Activated B cell treated with CpG ODN at 0.5 μM for 24 hours (primary cell): ENCODE results near the gene UGP2. TPM values are rescaled to one million over a fixed set of nuclear protein-coding genes. Genes with fewer than 3 reads are reported as not detected.
"Not testable (repeated sequence)": the region's sequence is repeated elsewhere in the genome, so short reads cannot be mapped to it uniquely, and the experiment has no call there.

Experiments
- ATAC-seq: fragments of 200-7000 bp; cut with Tn5 transposase; one replicate; pipeline ENCODE4 v1.10.0; 2021; ENCODE audit warnings: low read depth, mild to moderate bottlenecking, moderate library complexity
- CTCF ChIA-PET: fragments of 350-600 bp; sonication (Branson Sonifier 250); formaldehyde crosslinking; loops from one replicate; lab custom pipeline; 2021; ENCODE audit warnings: antibody characterized with exemption; lab: Charles Lee
- POLR2A ChIA-PET: fragments of 350-600 bp; sonication (Branson Sonifier 250); formaldehyde crosslinking; loops from one replicate; lab custom pipeline; 2021; ENCODE audit warnings: antibody characterized with exemption; lab: Charles Lee
- DNase-seq: peaks from one replicate; pipeline ENCODE4 v3.0.0; 2022
- H3K27ac Mint-ChIP-seq: one replicate; pipeline ENCODE4 v1.8.0; 2020; ENCODE audit warnings: mixed read lengths
- H3K27me3 Mint-ChIP-seq: one replicate; pipeline ENCODE4 v1.8.0; 2021; ENCODE audit warnings: mixed read lengths
- H3K36me3 Mint-ChIP-seq: one replicate; pipeline ENCODE4 v1.8.0; 2021; ENCODE audit warnings: low read depth, mixed read lengths
- H3K4me1 Mint-ChIP-seq: one replicate; pipeline ENCODE4 v1.8.0; 2021; ENCODE audit warnings: mixed read lengths
- H3K4me3 Mint-ChIP-seq: one replicate; pipeline ENCODE4 v1.8.0; 2020; ENCODE audit warnings: mild to moderate bottlenecking, mixed read lengths
- H3K9me3 Mint-ChIP-seq: one replicate; pipeline ENCODE4 v1.8.0; 2020; ENCODE audit warnings: mixed read lengths
- intact Hi-C: fragments of 100-400 bp; cut with micrococcal nuclease; formaldehyde crosslinking; loops from one replicate; pipeline ENCODE4 v1.15.1; 2024
- total RNA-seq: library from RNA; stranded (reverse); gene quantifications from 2 replicates; pipeline ENCODE4 v1.2.3, GENCODE V29; 2022
- TF ChIP-seq, protein P1 (sequence below): fragments of 200-600 bp; IDR thresholded peaks from one replicate; pipeline ENCODE4 v1.8.0; 2022; ENCODE audit warnings: antibody characterized with exemption, mild to moderate bottlenecking

UGP2 gene
- total RNA-seq, 1 donor from 2014 or later = 73.5 TPM

DNA sequence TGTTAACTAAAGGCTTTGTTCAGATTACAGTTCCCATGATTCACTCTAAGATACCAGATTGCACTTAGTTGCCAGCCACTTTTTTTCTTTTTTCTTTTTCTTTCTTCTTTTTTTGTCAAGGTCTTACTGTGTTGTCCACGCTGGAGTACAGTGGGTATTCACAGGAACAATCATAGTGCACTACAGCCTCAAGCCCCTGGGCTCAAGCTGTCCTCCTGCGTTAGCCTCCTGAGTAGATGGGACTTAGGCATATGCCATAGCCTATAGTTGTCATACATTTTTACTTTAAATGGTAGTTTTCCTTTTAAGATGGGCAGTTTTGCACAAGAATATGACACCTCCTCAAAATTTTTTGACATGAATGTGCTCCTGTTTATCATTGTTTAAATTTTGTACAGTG is 2.1 kb downstream of the UGP2 start:
- POLR2A ChIA-PET = no interaction called here
- H3K4me1 Mint-ChIP-seq = peaks cover 61% of the 10 kb centered on the region
- no peak overlapping the region for H3K4me3 Mint-ChIP-seq
- H3K9me3 Mint-ChIP-seq = no peaks in the 10 kb centered on the region
- no peak for DNase-seq
- no peak overlapping the region for H3K27ac Mint-ChIP-seq
- no peaks in the 10 kb centered on the region for H3K27me3 Mint-ChIP-seq
- ATAC-seq = no peak
- CTCF ChIA-PET = interaction anchor here (1.0 to 1.9 kb wide), 3 partner anchors 13 to 18 kb away, joined by 3 to 9 read pairs (median 8); no protein-coding TSS in a partner anchor
- TF ChIP-seq, protein P1, sequence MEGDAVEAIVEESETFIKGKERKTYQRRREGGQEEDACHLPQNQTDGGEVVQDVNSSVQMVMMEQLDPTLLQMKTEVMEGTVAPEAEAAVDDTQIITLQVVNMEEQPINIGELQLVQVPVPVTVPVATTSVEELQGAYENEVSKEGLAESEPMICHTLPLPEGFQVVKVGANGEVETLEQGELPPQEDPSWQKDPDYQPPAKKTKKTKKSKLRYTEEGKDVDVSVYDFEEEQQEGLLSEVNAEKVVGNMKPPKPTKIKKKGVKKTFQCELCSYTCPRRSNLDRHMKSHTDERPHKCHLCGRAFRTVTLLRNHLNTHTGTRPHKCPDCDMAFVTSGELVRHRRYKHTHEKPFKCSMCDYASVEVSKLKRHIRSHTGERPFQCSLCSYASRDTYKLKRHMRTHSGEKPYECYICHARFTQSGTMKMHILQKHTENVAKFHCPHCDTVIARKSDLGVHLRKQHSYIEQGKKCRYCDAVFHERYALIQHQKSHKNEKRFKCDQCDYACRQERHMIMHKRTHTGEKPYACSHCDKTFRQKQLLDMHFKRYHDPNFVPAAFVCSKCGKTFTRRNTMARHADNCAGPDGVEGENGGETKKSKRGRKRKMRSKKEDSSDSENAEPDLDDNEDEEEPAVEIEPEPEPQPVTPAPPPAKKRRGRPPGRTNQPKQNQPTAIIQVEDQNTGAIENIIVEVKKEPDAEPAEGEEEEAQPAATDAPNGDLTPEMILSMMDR = no peak
- intact Hi-C loops = loop anchor here (10.0 kb wide), 1 partner anchor 1649 kb away; the partner anchor contains the start of gene B3GNT2
- H3K36me3 Mint-ChIP-seq = peaks cover 16% of the 10 kb centered on the region

DNA sequence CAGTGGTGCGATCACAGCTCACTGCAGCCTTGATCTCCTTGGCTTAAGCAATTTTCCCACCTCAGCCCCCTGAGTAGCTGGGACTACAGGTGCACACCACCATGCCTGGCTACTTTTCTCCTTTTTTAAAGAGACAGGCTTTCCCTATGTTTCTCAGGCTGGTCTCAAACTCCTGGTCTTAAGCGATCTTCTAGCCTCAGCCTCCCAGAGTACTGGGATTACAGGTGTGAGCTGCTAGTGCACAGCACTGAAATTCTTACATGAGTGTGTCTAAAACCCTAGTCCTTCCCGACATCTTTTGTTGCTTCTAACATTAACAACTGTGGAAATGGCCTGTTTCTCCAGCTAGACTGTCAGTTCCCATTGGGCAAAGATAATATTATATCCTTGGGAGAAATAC is 2.9 kb downstream of the UGP2 start:
- CTCF ChIA-PET = interaction anchor here (1.0 to 1.7 kb wide), 2 partner anchors 12 to 16 kb away, joined by 3 to 8 read pairs; no protein-coding TSS in a partner anchor
- DNase-seq (no peak), ATAC-seq (no peak)
- H3K27ac Mint-ChIP-seq = no peak overlapping the region
- peaks cover 66% of the 10 kb centered on the region for H3K4me1 Mint-ChIP-seq
- POLR2A ChIA-PET = no interaction called here
- H3K27me3 Mint-ChIP-seq = no peaks in the 10 kb centered on the region
- peaks cover 16% of the 10 kb centered on the region for H3K36me3 Mint-ChIP-seq
- TF ChIP-seq, protein P1 = no peak
- intact Hi-C loops = loop anchor here (10.0 kb wide), 1 partner anchor 1650 kb away; the partner anchor contains the start of gene B3GNT2
- H3K4me3 Mint-ChIP-seq = no peak overlapping the region
- no peaks in the 10 kb centered on the region for H3K9me3 Mint-ChIP-seq

DNA sequence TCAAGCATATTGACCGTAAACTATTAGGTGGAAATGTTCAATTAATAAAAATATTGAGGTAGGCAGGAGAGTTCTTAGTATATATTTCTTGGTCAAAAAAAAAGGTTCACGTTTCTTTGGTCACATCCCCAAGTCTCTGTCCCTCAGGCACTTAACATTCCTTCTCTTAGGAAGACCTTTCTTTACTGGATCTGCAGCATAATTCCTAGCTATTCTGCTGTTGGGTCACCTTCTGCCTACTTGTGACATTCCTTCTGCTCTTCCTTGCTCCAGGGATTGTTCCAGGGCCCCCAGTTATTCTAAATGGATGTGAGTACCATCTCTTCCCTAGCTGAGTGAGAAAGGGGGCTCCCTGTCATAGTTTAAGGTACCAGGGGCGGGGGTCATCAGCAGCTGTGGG is 4.2 kb downstream of the UGP2 start:
- H3K36me3 Mint-ChIP-seq = peaks cover 10% of the 10 kb centered on the region
- TF ChIP-seq, protein P1 = no peak
- no peak for ATAC-seq
- CTCF ChIA-PET = no interaction called here
- POLR2A ChIA-PET = interaction anchor here (0.7 kb wide), 1 partner anchor 24 kb away, joined by 3 read pairs; no protein-coding TSS in a partner anchor
- intact Hi-C loops = loop anchor here (10.0 kb wide), 1 partner anchor 1651 kb away; the partner anchor contains the start of gene B3GNT2
- H3K27me3 Mint-ChIP-seq = no peaks in the 10 kb centered on the region
- H3K27ac Mint-ChIP-seq = no peak overlapping the region
- DNase-seq = no peak
- H3K9me3 Mint-ChIP-seq = no peaks in the 10 kb centered on the region
- peaks cover 59% of the 10 kb centered on the region for H3K4me1 Mint-ChIP-seq
- H3K4me3 Mint-ChIP-seq = no peak overlapping the region

DNA sequence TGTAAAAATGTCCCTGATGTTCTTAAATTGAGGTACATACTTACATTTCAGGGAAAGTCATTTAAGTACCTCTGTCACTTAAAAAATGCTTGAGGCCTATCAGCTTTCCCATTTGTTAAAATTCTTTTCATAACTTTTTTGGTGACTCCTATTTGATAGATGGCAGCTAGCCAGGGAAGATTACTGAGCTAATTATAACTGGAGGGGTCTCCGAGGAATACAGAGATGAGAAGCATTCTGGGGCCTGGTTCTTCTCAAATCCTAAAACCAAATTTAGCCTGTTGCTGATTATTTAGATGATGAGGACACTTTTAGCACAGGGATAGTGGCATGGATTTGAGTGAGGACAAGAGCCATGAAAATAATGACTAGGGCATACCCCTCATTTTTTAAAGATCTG is 4.8 kb downstream of the UGP2 start:
- TF ChIP-seq, protein P1 = no peak
- no peak for DNase-seq
- ChIA-PET CTCF (no interaction called here), POLR2A (no interaction called here)
- H3K36me3 Mint-ChIP-seq = peaks cover 7% of the 10 kb centered on the region
- H3K27ac Mint-ChIP-seq = no peak overlapping the region
- no peak overlapping the region for H3K4me3 Mint-ChIP-seq
- no peaks in the 10 kb centered on the region for H3K9me3 Mint-ChIP-seq
- no peaks in the 10 kb centered on the region for H3K27me3 Mint-ChIP-seq
- intact Hi-C loops = loop anchor here (10.0 kb wide), 1 partner anchor 1652 kb away; the partner anchor contains the start of gene B3GNT2
- ATAC-seq = no peak
- H3K4me1 Mint-ChIP-seq = peaks cover 63% of the 10 kb centered on the region

DNA sequence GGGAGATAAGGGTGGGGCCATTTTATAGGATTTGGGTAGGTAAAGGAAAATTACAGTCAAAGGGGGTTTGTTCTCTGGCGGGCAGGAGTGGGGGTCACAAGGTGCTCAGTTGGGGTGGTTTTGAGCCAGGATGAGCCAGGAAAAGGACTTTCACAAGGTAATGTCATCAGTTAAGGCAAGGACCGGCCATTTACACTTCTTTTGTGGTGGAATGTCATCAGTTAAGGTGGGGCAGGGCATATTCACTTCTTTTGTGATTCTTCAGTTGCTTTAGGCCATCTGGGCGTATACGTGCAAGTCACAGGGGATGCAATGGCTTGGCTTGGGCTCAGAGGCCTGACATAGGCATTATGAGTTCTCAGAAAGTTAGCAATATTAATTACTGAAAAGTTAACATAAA is 5.9 kb downstream of the UGP2 start:
- H3K9me3 Mint-ChIP-seq, H3K36me3 Mint-ChIP-seq, H3K4me3 Mint-ChIP-seq, ATAC-seq, CTCF ChIA-PET, POLR2A ChIA-PET, DNase-seq, H3K27me3 Mint-ChIP-seq, H3K27ac Mint-ChIP-seq: not testable (repeated sequence)
- intact Hi-C loops = loop anchor here (10.0 kb wide), 1 partner anchor 1653 kb away; the partner anchor contains the start of gene B3GNT2
- peaks cover 64% of the 10 kb centered on the region for H3K4me1 Mint-ChIP-seq
